ENCODE measurements around the gene NCAM1. TPM values are rescaled to one million over a fixed set of nuclear protein-coding genes. Genes with fewer than 3 reads are reported as not detected.

NCAM1 gene
- total RNA-seq, 1 donor from 2014 or later: 33.6 TPM

GRCh38 chr11:113255741-113256140, 294.5 kb downstream of the NCAM1 start:
- Histone ChIP-seq H3K36me3 (no peaks in the 10 kb centered on the region), H3K27me3 (no peaks in the 10 kb centered on the region), H3K4me3 (no peak overlapping the region), H3K4me1 (peaks cover 12% of the 10 kb centered on the region), H3K9me3 (no peaks in the 10 kb centered on the region), H3K27ac (peak overlapping the region; percentile 42)
- TF ChIP-seq CTCF (IDR thresholded peaks at IDR 0.05): no peak
- TF ChIP-seq POLR2A (IDR thresholded peaks at IDR 0.05): no peak
- no peak for TF ChIP-seq POLR2AphosphoS5 (IDR thresholded peaks at IDR 0.05; ENCODE audit: insufficient read depth in 1 of 2, low read depth in 1 of 2)
- intact Hi-C loops (cut with DNase I): no loop called here
- peak in 1 of 2 donors; percentile 83 for DNase-seq (ENCODE audit: extremely low spot score in 2 of 2)

GRCh38 chr11:113256431-113257202, 295.4 kb downstream of the NCAM1 start:
- Histone ChIP-seq H3K9me3 (no peaks in the 10 kb centered on the region), H3K27me3 (no peaks in the 10 kb centered on the region), H3K4me1 (peaks cover 12% of the 10 kb centered on the region), H3K4me3 (no peak overlapping the region), H3K36me3 (no peaks in the 10 kb centered on the region), H3K27ac (no peak overlapping the region)
- no peak for DNase-seq (ENCODE audit: extremely low spot score in 2 of 2)
- TF ChIP-seq CTCF (IDR thresholded peaks at IDR 0.05): no peak
- TF ChIP-seq POLR2AphosphoS5 (IDR thresholded peaks at IDR 0.05; ENCODE audit: insufficient read depth in 1 of 2, low read depth in 1 of 2): no peak
- TF ChIP-seq POLR2A (IDR thresholded peaks at IDR 0.05): no peak
- intact Hi-C loops (cut with DNase I): no loop called here

- H3K9me3 ChIP-seq: no peaks in the 10 kb centered on the region
- TF ChIP-seq POLR2A (IDR thresholded peaks at IDR 0.05): no peak
- no peaks in the 10 kb centered on the region for H3K36me3 ChIP-seq
- H3K4me3 ChIP-seq: no peak overlapping the region
- no peaks in the 10 kb centered on the region for H3K27me3 ChIP-seq
- H3K27ac ChIP-seq: no peak overlapping the region
- intact Hi-C loops (cut with DNase I): no loop called here
- DNase-seq (ENCODE audit: extremely low spot score in 2 of 2): no peak
- peaks cover 12% of the 10 kb centered on the region for H3K4me1 ChIP-seq
Measured at GRCh38 chr11:113260096-113260425, 298.8 kb downstream of the NCAM1 start.

- no peak for DNase-seq (ENCODE audit: extremely low spot score in 2 of 2)
- intact Hi-C loops (cut with DNase I): no loop called here
- no peaks in the 10 kb centered on the region for H3K9me3 ChIP-seq
- H3K36me3 ChIP-seq: no peaks in the 10 kb centered on the region
- H3K4me3 ChIP-seq: no peak overlapping the region
- no peaks in the 10 kb centered on the region for H3K27me3 ChIP-seq
- no peak for TF ChIP-seq POLR2AphosphoS5 (IDR thresholded peaks at IDR 0.05; ENCODE audit: insufficient read depth in 1 of 2, low read depth in 1 of 2)
- no peak for TF ChIP-seq POLR2A (IDR thresholded peaks at IDR 0.05)
- TF ChIP-seq CTCF (IDR thresholded peaks at IDR 0.05): no peak
- peaks cover 10% of the 10 kb centered on the region for H3K4me1 ChIP-seq
- H3K27ac ChIP-seq: no peak overlapping the region
Measured at GRCh38 chr11:113260541-113260940, 299.3 kb downstream of the NCAM1 start.

GRCh38 chr11:113261709-113262475, 300.7 kb downstream of the NCAM1 start:
- intact Hi-C loops (cut with DNase I): no loop called here
- TF ChIP-seq POLR2AphosphoS5 (IDR thresholded peaks at IDR 0.05; ENCODE audit: insufficient read depth in 1 of 2, low read depth in 1 of 2): no peak
- no peak for TF ChIP-seq CTCF (IDR thresholded peaks at IDR 0.05)
- TF ChIP-seq POLR2A (IDR thresholded peaks at IDR 0.05): no peak
- Histone ChIP-seq H3K4me3 (no peak overlapping the region), H3K4me1 (no peaks in the 10 kb centered on the region), H3K27me3 (no peaks in the 10 kb centered on the region), H3K27ac (no peak overlapping the region), H3K9me3 (no peaks in the 10 kb centered on the region), H3K36me3 (no peaks in the 10 kb centered on the region)
- no peak for DNase-seq (ENCODE audit: extremely low spot score in 2 of 2)

Data from vagina (tissue), 2 donors.